Activated B cell treated with CpG ODN at 0.5 μM for 24 hours (primary cell): ENCODE measurements around the gene PSME3IP1. TPM values are rescaled to one million over a fixed set of nuclear protein-coding genes. Genes with fewer than 3 reads are reported as not detected.

Experiments used
- ATAC-seq: fragments of 200-7000 bp; cut with Tn5 transposase; one replicate; pipeline ENCODE4 v1.10.0; 2021; ENCODE audit warnings: low read depth, mild to moderate bottlenecking, moderate library complexity
- CTCF ChIA-PET: fragments of 350-600 bp; sonication (Branson Sonifier 250); formaldehyde crosslinking; loops from one replicate; lab custom pipeline; 2021; ENCODE audit warnings: antibody characterized with exemption; lab: Charles Lee
- POLR2A ChIA-PET: fragments of 350-600 bp; sonication (Branson Sonifier 250); formaldehyde crosslinking; loops from one replicate; lab custom pipeline; 2021; ENCODE audit warnings: antibody characterized with exemption; lab: Charles Lee
- DNase-seq: peaks from one replicate; pipeline ENCODE4 v3.0.0; 2022
- H3K27ac Mint-ChIP-seq: one replicate; pipeline ENCODE4 v1.8.0; 2020; ENCODE audit warnings: mixed read lengths
- H3K27me3 Mint-ChIP-seq: one replicate; pipeline ENCODE4 v1.8.0; 2021; ENCODE audit warnings: mixed read lengths
- H3K36me3 Mint-ChIP-seq: one replicate; pipeline ENCODE4 v1.8.0; 2021; ENCODE audit warnings: low read depth, mixed read lengths
- H3K4me1 Mint-ChIP-seq: one replicate; pipeline ENCODE4 v1.8.0; 2021; ENCODE audit warnings: mixed read lengths
- H3K4me3 Mint-ChIP-seq: one replicate; pipeline ENCODE4 v1.8.0; 2020; ENCODE audit warnings: mild to moderate bottlenecking, mixed read lengths
- H3K9me3 Mint-ChIP-seq: one replicate; pipeline ENCODE4 v1.8.0; 2020; ENCODE audit warnings: mixed read lengths
- CTCF ChIP-seq: fragments of 200-600 bp; IDR thresholded peaks from one replicate; pipeline ENCODE4 v1.8.0; 2022; ENCODE audit warnings: antibody characterized with exemption, mild to moderate bottlenecking
- intact Hi-C: fragments of 100-400 bp; cut with micrococcal nuclease; formaldehyde crosslinking; loops from one replicate; pipeline ENCODE4 v1.15.1; 2024
- total RNA-seq: library from RNA; stranded (reverse); gene quantifications from 2 replicates; pipeline ENCODE4 v1.2.3, GENCODE V29; 2022

Gene PSME3IP1
- total RNA-seq, 1 donor from 2014 or later = 147 TPM

DNA sequence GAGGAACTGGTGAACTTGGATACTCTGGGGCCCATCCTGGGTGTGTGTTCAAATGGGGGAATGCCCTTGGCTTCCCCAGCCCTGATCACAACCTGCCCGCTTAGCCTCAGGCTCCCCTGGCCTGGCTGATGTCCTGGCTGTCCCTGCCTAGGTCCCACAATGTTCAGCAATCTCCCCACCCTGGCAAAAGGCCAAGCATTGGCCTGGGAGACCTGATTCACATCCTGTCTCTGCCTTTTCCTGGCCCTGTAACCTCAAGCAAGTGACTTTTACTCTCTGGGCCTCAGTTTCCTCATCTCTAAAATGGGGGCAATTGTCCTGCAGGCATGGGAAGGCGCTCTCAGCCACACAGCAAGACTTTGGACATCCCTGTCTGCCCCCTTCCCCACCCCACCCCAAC, 79.1 kb downstream of the PSME3IP1 start:
- Mint-ChIP-seq H3K9me3 (no peaks in the 10 kb centered on the region), H3K27ac (no peak overlapping the region), H3K36me3 (no peaks in the 10 kb centered on the region), H3K4me1 (no peaks in the 10 kb centered on the region), H3K4me3 (no peak overlapping the region), H3K27me3 (no peaks in the 10 kb centered on the region)
- DNase-seq = no peak
- CTCF ChIA-PET = interaction anchor here (1.0 kb wide), 1 partner anchor 14 kb away, joined by 3 read pairs; the partner anchor contains the start of gene CPNE2
- TF ChIP-seq CTCF = no peak
- ATAC-seq = no peak
- POLR2A ChIA-PET = no interaction called here
- intact Hi-C loops = no loop called here

DNA sequence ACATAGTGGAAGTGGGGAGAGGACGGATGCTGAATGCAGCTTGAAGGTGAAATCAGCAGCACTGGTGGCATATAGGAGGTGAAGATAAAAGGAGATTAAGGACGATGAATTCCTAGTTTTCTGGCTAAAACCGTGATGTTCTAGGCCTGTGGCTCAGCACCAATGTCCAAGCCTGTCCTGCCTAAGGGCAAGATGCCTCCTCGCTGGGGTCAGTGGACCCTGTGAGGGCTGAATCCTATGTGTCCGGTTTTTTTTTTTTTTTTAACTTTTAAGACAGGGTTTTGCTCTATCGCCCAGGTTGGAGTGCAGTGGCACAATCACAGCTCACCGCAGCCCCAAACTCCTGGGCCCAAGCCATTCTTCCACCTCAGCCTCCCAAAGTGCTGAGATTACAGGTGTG, 80.7 kb downstream of the PSME3IP1 start:
- DNase-seq = no peak
- intact Hi-C loops = no loop called here

DNA sequence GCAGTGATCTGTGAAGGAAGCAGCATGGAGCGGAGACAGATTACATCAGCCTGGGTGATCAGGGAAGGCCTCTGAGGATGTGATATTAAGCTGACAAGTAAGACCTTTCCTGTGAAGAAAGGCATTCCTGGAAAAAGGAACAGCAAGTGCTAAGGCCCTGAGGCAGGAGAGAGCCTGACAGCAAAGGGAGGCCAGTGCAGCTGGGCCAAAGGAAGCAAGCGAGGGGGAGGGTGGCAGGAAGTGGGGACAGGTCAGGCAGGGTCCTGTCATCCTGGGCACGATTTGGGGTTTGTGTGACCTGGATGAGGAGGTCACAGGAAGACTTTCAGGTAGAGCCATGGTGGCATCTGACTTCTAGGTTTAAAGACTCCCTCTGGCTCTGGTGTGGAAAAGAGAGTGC, 81.1 kb downstream of the PSME3IP1 start:
- ATAC-seq = no peak
- no peaks in the 10 kb centered on the region for H3K4me1 Mint-ChIP-seq
- intact Hi-C loops = no loop called here
- H3K27me3 Mint-ChIP-seq = no peaks in the 10 kb centered on the region
- CTCF ChIA-PET = no interaction called here
- POLR2A ChIA-PET = interaction anchor here (0.6 kb wide), 1 partner anchor 270 kb away, joined by 3 read pairs; no protein-coding TSS in a partner anchor
- H3K4me3 Mint-ChIP-seq = no peak overlapping the region
- no peaks in the 10 kb centered on the region for H3K9me3 Mint-ChIP-seq
- H3K27ac Mint-ChIP-seq = no peak overlapping the region
- DNase-seq = no peak
- TF ChIP-seq CTCF = no peak
- H3K36me3 Mint-ChIP-seq = no peaks in the 10 kb centered on the region

More for the DNA sequence above, 80.7 kb downstream of the PSME3IP1 start:
- H3K4me3 Mint-ChIP-seq = no peak overlapping the region
- H3K4me1 Mint-ChIP-seq = no peaks in the 10 kb centered on the region
- POLR2A ChIA-PET = no interaction called here
- H3K36me3 Mint-ChIP-seq = no peaks in the 10 kb centered on the region
- TF ChIP-seq CTCF = no peak
- no peak overlapping the region for H3K27ac Mint-ChIP-seq
- no peaks in the 10 kb centered on the region for H3K9me3 Mint-ChIP-seq
- H3K27me3 Mint-ChIP-seq = no peaks in the 10 kb centered on the region
- ATAC-seq = no peak
- CTCF ChIA-PET = no interaction called here

DNA sequence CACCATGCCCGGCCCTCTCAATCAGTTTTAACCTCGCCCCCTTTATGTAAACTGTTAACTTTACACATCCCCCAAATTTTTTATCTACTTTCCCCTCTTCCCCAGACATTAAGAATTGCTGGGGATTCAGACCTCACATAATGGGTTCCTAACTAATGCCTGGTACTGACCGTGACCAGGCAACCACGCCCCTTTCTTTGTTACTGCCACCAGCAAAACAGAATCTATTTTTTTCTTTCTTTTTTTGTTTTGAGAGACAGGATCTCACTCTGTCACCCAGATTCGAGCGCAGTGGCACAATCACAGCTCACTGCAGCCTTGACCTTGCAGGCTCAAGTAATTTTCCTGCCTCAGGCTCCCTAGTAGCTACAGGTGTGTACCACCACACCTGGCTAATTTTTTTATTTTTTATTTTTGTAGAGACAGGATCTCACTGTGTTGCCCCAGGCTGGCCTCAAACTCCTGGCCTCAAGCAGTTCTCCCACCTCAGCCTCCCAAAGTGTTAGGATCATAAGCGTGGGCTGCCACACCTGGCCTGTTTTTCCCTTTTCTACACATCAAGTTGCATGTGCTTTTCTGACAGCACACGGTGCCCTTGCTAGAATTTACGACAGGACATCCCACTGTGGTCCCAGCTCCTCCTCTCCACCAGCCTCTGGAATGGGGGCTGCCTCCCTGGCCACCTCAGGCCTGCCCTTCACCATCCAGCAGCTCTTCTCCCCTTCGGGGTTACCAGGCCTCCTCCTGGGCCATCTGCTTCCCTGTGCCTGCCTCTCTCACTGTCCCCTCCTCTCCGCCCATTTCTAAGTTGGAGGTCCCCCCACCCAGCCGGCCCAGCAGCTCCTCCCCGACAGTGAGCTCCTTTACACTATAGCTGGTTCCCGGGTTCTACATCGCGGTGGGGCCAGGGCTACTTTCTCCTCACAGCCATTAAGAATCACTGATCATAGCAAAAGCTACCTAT, 82.7 kb downstream of the PSME3IP1 start:
- no peak for TF ChIP-seq CTCF
- CTCF ChIA-PET = interaction anchor here (1.4 kb wide), 1 partner anchor 10 kb away, joined by 6 read pairs; the partner anchor contains the start of gene CPNE2

More for the DNA sequence above, 82.7 kb downstream of the PSME3IP1 start:
- POLR2A ChIA-PET = interaction anchor here (0.7 kb wide), 1 partner anchor 589 kb away, joined by 4 read pairs; no protein-coding TSS in a partner anchor
- ATAC-seq (no peak), DNase-seq (no peak)
- no peak overlapping the region for H3K4me3 Mint-ChIP-seq
- H3K9me3 Mint-ChIP-seq = no peaks in the 10 kb centered on the region
- H3K27ac Mint-ChIP-seq = no peak overlapping the region
- H3K27me3 Mint-ChIP-seq = no peaks in the 10 kb centered on the region
- intact Hi-C loops = no loop called here
- no peaks in the 10 kb centered on the region for H3K4me1 Mint-ChIP-seq
- H3K36me3 Mint-ChIP-seq = no peaks in the 10 kb centered on the region

Other genes starting within 250 kb of the PSME3IP1 start
- 1.0 and 1.4 TPM in 2 replicates for gene CETP, start 224.1 kb downstream of the PSME3IP1 start, total RNA-seq
- 296 and 372 TPM in 2 replicates for gene NLRC5, start 196.5 kb downstream of the PSME3IP1 start, total RNA-seq
- 7.4 and 8.3 TPM in 2 replicates for gene CPNE2, start 93.5 kb downstream of the PSME3IP1 start, total RNA-seq
- gene RSPRY1, start 290 bp upstream of the PSME3IP1 start, total RNA-seq = 32.6 and 39.9 TPM in 2 replicates
- gene ARL2BP, start 59.2 kb upstream of the PSME3IP1 start, total RNA-seq = 27.1 and 29.4 TPM in 2 replicates
- gene PLLP, start 98.6 kb upstream of the PSME3IP1 start, total RNA-seq = not detected in 2 replicates
- gene CCL22, start 172.7 kb upstream of the PSME3IP1 start, total RNA-seq = 276 and 288 TPM in 2 replicates
- 0.27 and 0.31 TPM in 2 replicates for gene CX3CL1, start 186.5 kb upstream of the PSME3IP1 start, total RNA-seq
- gene CCL17, start 218.7 kb upstream of the PSME3IP1 start, total RNA-seq = 6.7 and 7.0 TPM in 2 replicates